Esophagus (tissue), 2 donors: ENCODE data around the gene KIF18A. TPM values are rescaled to one million over a fixed set of nuclear protein-coding genes. Genes with fewer than 3 reads are reported as not detected.

Source experiments
- H3K27ac ChIP-seq, 2 donors: one replicate each; pipeline ENCODE4 v1.5.1; 2013; ENCODE audit warnings: low read depth in 2 of 2, mild to moderate bottlenecking in 2 of 2, inconsistent platforms in 1 of 2, low read length in 1 of 2, moderate library complexity in 1 of 2
- H3K27me3 ChIP-seq, 2 donors: one replicate each; pipeline ENCODE4 v1.6.1; 2013; ENCODE audit warnings: low read length in 2 of 2, control low read depth in 1 of 2, mild to moderate bottlenecking in 1 of 2; ENCODE audit not compliant: insufficient read depth in 2 of 2, control insufficient read depth in 1 of 2
- H3K36me3 ChIP-seq, 2 donors: one replicate each; pipeline ENCODE4 v1.6.1; 2013; ENCODE audit warnings: low read length in 1 of 2; ENCODE audit not compliant: control insufficient read depth in 2 of 2, insufficient read depth in 2 of 2
- H3K4me1 ChIP-seq, 2 donors: one replicate each; pipeline ENCODE4 v1.6.1; 2013; ENCODE audit warnings: low read length in 1 of 2; ENCODE audit not compliant: control insufficient read depth in 2 of 2, insufficient read depth in 2 of 2
- H3K4me3 ChIP-seq, 2 donors: one replicate each; pipeline ENCODE4 v1.5.1; 2013; ENCODE audit warnings: low read length in 2 of 2, mild to moderate bottlenecking in 2 of 2, low read depth in 1 of 2, moderate library complexity in 1 of 2
- H3K9me3 ChIP-seq, 2 donors: one replicate each; pipeline ENCODE4 v1.6.1; 2013; ENCODE audit warnings: mild to moderate bottlenecking in 2 of 2, low read depth in 1 of 2, low read length in 1 of 2, moderate library complexity in 1 of 2; ENCODE audit not compliant: control insufficient read depth in 2 of 2, insufficient read depth in 1 of 2
- WGBS, 2 donors: extraction: QIAGEN DNeasy Blood & Tissue Kit; methylation state at CpG; one replicate each; pipeline ENCODE4 v1.1.7; 2013; 5-methylcytosine and 5-hydroxymethylcytosine counted together
- polyA plus RNA-seq, 2 donors: library from polyadenylated mRNA; stranded (reverse); fragments of 200-250 nt; gene quantifications; one replicate each; pipeline ENCODE4 v1.2.3, GENCODE V29; 2013
- donor health status: healthy with polysubstance abuse.
- donor health status: Bipolar disorder and iron deficiency.

Gene KIF18A
- polyA plus RNA-seq, 2 donors, result 1.4 to 1.6 TPM

- H3K27me3 ChIP-seq, result no peaks in the 10 kb centered on the region
- H3K4me1 ChIP-seq, result no peaks in the 10 kb centered on the region
- no peaks in the 10 kb centered on the region for H3K36me3 ChIP-seq
- no peak overlapping the region for H3K27ac ChIP-seq
- no peak overlapping the region for H3K4me3 ChIP-seq
- 91 to 93% methylated on average over 4 of the region's 4 CpGs for WGBS, 2 donors
- H3K9me3 ChIP-seq, result no peaks in the 10 kb centered on the region
These were observed 96.1 kb downstream of the KIF18A start for GRCh38 chr11:28011813-28012212.

GRCh38 chr11:28009996-28010395 is 98.0 kb downstream of the KIF18A start:
- 68 to 76% methylated on average over 1 of the region's 1 CpG for WGBS, 2 donors
- no peaks in the 10 kb centered on the region for H3K4me1 ChIP-seq
- no peak overlapping the region for H3K4me3 ChIP-seq
- no peaks in the 10 kb centered on the region for H3K36me3 ChIP-seq
- H3K9me3 ChIP-seq, result no peaks in the 10 kb centered on the region
- H3K27ac ChIP-seq, result no peak overlapping the region
- H3K27me3 ChIP-seq, result no peaks in the 10 kb centered on the region

GRCh38 chr11:28009388-28009787 is 98.6 kb downstream of the KIF18A start:
- Histone ChIP-seq H3K9me3 (no peaks in the 10 kb centered on the region), H3K4me1 (no peaks in the 10 kb centered on the region), H3K4me3 (no peak overlapping the region), H3K27me3 (no peaks in the 10 kb centered on the region), H3K36me3 (no peaks in the 10 kb centered on the region), H3K27ac (no peak overlapping the region)

GRCh38 chr11:28003615-28004014 is 104.3 kb downstream of the KIF18A start:
- Histone ChIP-seq H3K4me3 (no peak overlapping the region), H3K27ac (no peak overlapping the region), H3K36me3 (no peaks in the 10 kb centered on the region), H3K4me1 (no peaks in the 10 kb centered on the region), H3K27me3 (no peaks in the 10 kb centered on the region), H3K9me3 (peaks cover 3 to 4% of the 10 kb centered on the region in 2 donors)

- Histone ChIP-seq H3K4me1 (no peaks in the 10 kb centered on the region), H3K9me3 (peaks cover 3 to 4% of the 10 kb centered on the region in 2 donors), H3K27ac (no peak overlapping the region), H3K36me3 (no peaks in the 10 kb centered on the region), H3K27me3 (no peaks in the 10 kb centered on the region), H3K4me3 (no peak overlapping the region)
These were observed 109.4 kb downstream of the KIF18A start for GRCh38 chr11:27998552-27998951.

GRCh38 chr11:27997344-27997743 is 110.6 kb downstream of the KIF18A start:
- Histone ChIP-seq H3K9me3 (peaks cover 3 to 4% of the 10 kb centered on the region in 2 donors), H3K4me3 (no peak overlapping the region), H3K4me1 (no peaks in the 10 kb centered on the region), H3K27me3 (no peaks in the 10 kb centered on the region), H3K36me3 (no peaks in the 10 kb centered on the region), H3K27ac (no peak overlapping the region)
- 93% methylated on average over 2 of the region's 2 CpGs for WGBS, 2 donors

GRCh38 chr11:27996066-27996465 is 111.9 kb downstream of the KIF18A start:
- H3K4me1 ChIP-seq, result no peaks in the 10 kb centered on the region
- H3K27me3 ChIP-seq, result no peaks in the 10 kb centered on the region
- H3K27ac ChIP-seq, result no peak overlapping the region
- 68 to 79% methylated on average over 2 of the region's 2 CpGs for WGBS, 2 donors
- H3K9me3 ChIP-seq, result no peaks in the 10 kb centered on the region
- H3K36me3 ChIP-seq, result no peaks in the 10 kb centered on the region
- no peak overlapping the region for H3K4me3 ChIP-seq

GRCh38 chr11:27995083-27995482 is 112.9 kb downstream of the KIF18A start:
- Histone ChIP-seq H3K4me3 (no peak overlapping the region), H3K4me1 (no peaks in the 10 kb centered on the region), H3K9me3 (no peaks in the 10 kb centered on the region), H3K36me3 (no peaks in the 10 kb centered on the region), H3K27ac (no peak overlapping the region), H3K27me3 (no peaks in the 10 kb centered on the region)
- WGBS, 2 donors, result 56 to 76% methylated on average over 3 of the region's 3 CpGs

GRCh38 chr11:27991736-27992135 is 116.2 kb downstream of the KIF18A start:
- no peaks in the 10 kb centered on the region for H3K4me1 ChIP-seq
- H3K27ac ChIP-seq, result no peak overlapping the region
- H3K36me3 ChIP-seq, result no peaks in the 10 kb centered on the region
- WGBS, 2 donors, result 75 to 87% methylated on average over 1 of the region's 1 CpG
- H3K9me3 ChIP-seq, result no peaks in the 10 kb centered on the region
- no peak overlapping the region for H3K4me3 ChIP-seq
- H3K27me3 ChIP-seq, result no peaks in the 10 kb centered on the region

GRCh38 chr11:27977527-27977926 is 130.4 kb downstream of the KIF18A start:
- Histone ChIP-seq H3K27ac (no peak overlapping the region), H3K9me3 (no peaks in the 10 kb centered on the region)
- WGBS, 2 donors, result 58 to 66% methylated on average over 2 of the region's 2 CpGs

More at GRCh38 chr11:27977527-27977926, 130.4 kb downstream of the KIF18A start:
- H3K36me3 ChIP-seq, result no peaks in the 10 kb centered on the region
- H3K4me1 ChIP-seq, result no peaks in the 10 kb centered on the region
- no peak overlapping the region for H3K4me3 ChIP-seq
- H3K27me3 ChIP-seq, result no peaks in the 10 kb centered on the region
